Activated naive CD4-positive, alpha-beta T cell treated with anti-CD3 and anti-CD28 coated beads, Interleukin-2, amount 50 U/mL, for 16 hours (primary cell): Measurements from ENCODE around the gene NAV2.
A peak's percentile ranks its signal among the peaks of the same experiment; 100 is the strongest.

Source experiments
- DNase-seq: peaks from one replicate; pipeline ENCODE4 v3.0.0-alpha.2; 2020

NAV2 gene

GRCh38 chr11:19712281-19713195 is at the start of gene NAV2:
Gene NAV2, plus strand, starts transcription at chr11:19712837. Its CDS starts 859 bp downstream, at chr11:19713696.
- DNase-seq = peak; percentile 69

GRCh38 chr11:19663206-19663605 is 49.4 kb upstream of the NAV2 start:
- DNase-seq = no peak

- DNase-seq = no peak
Measured at GRCh38 chr11:19664886-19665548, 47.6 kb upstream of the NAV2 start.

GRCh38 chr11:19666951-19667350 is 45.7 kb upstream of the NAV2 start:
- no peak for DNase-seq

GRCh38 chr11:19669511-19669910 is 43.1 kb upstream of the NAV2 start:
- DNase-seq = no peak

- DNase-seq = no peak
Measured at GRCh38 chr11:19670030-19670791, 42.4 kb upstream of the NAV2 start.

GRCh38 chr11:19672586-19673206 is 39.9 kb upstream of the NAV2 start:
- DNase-seq = no peak

GRCh38 chr11:19673924-19674729 is 38.5 kb upstream of the NAV2 start:
- DNase-seq = no peak

GRCh38 chr11:19674836-19675235 is 37.8 kb upstream of the NAV2 start:
- DNase-seq = no peak

GRCh38 chr11:19675397-19675796 is 37.2 kb upstream of the NAV2 start:
- DNase-seq = no peak

GRCh38 chr11:19676475-19677380 is 35.9 kb upstream of the NAV2 start:
- DNase-seq = no peak

GRCh38 chr11:19677381-19678080 is 35.1 kb upstream of the NAV2 start:
- DNase-seq = no peak

GRCh38 chr11:19679952-19680828 is 32.4 kb upstream of the NAV2 start:
- no peak for DNase-seq

- no peak for DNase-seq
Measured at GRCh38 chr11:19680829-19681368, 31.7 kb upstream of the NAV2 start.

GRCh38 chr11:19683141-19683805 is 29.4 kb upstream of the NAV2 start:
- DNase-seq = no peak

GRCh38 chr11:19683862-19684491 is 28.7 kb upstream of the NAV2 start:
- DNase-seq = no peak

- no peak for DNase-seq
Measured at GRCh38 chr11:19686234-19686633, 26.4 kb upstream of the NAV2 start.

- no peak for DNase-seq
Measured at GRCh38 chr11:19687392-19687791, 25.2 kb upstream of the NAV2 start.
